DND-41 (cell line): ENCODE data around the gene HGFAC.

Experiments used
- CTCF ChIP-seq: IDR thresholded peaks from 2 replicates; pipeline ENCODE4 v1.5.1; 2012; ENCODE audit warnings: borderline replicate concordance, low read length, moderate library complexity, mild to moderate bottlenecking; ENCODE audit not compliant: poor library complexity, severe bottlenecking; ENCODE audit errors: extremely low read depth
- EZH2 ChIP-seq: IDR thresholded peaks from 3 replicates; pipeline ENCODE4 v1.6.1; 2012; ENCODE audit warnings: borderline replicate concordance, low read depth, mild to moderate bottlenecking, moderate library complexity, low read length, inconsistent platforms; ENCODE audit not compliant: severe bottlenecking

- TF ChIP-seq CTCF (no peak), EZH2 (no peak)
These were observed 47.7 kb downstream of the HGFAC start for GRCh38 chr4:3489451-3489962.
